Measurements from ENCODE around the gene OBP2A. TPM values are rescaled to one million over a fixed set of nuclear protein-coding genes. Genes with fewer than 3 reads are reported as not detected.

The OBP2A gene
- total and polyA plus RNA-seq, 7 experiments from 2014 or later: not detected

DNA sequence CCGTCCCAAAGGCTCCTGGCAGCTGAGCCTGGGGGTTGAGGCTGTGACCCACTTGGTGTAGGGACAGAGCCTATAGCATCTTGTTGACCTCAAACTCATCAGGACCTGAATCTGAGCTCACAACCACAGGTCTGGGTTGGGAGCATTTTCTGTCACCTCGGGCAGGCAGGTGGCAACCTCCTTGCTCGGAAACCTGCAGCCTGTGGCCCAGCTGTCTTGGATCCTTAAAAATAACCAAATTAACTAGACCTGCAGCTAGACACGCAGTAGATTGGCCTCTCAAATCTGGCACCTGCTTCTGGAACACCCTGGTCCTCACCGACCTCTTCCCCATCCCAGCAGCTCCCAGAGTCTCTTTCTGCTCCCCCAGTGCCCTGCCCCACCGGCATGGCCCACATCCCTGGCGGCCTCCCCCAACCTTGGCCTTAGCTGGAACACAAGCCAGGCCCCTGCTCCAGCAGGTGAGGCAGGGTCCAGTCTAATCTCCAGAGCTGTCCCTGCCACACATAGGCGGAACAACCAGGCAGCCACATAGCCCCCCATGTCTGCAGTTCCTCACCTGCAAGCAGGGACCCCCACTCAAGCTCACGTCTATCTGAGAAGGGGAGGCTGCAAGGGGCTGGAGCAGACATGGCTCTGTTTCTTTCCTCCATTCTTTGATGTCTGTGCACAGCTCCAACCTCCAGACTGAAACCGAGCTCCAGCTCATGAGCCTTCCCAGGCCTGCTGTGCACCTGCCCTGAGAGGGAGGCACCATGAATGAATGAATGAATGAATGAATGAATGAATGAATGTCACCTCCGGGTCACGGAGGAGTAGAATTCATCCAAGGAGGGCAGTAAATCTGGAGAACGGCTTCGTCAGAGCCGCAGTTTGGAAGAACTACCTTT is 43.9 kb downstream of the OBP2A start:
- Histone ChIP-seq H3K27ac (ENCODE audit: low read depth, low read length) (no peak overlapping the region), H3K27me3 (ENCODE audit: control insufficient read depth in 2 of 2, insufficient read depth in 2 of 2, low read length in 2 of 2) (no peaks in the 10 kb centered on the region), H3K36me3 (ENCODE audit: control insufficient read depth in 2 of 3, insufficient read depth in 3 of 3, low read length in 3 of 3) (no peaks in the 10 kb centered on the region), H3K4me3 (ENCODE audit: low read length) (no peak overlapping the region), H3K9me3 (ENCODE audit: control insufficient read depth in 2 of 3, low read length in 3 of 3) (no peaks in the 10 kb centered on the region), H3K4me1 (ENCODE audit: control insufficient read depth in 2 of 2, insufficient read depth in 2 of 2, low read length in 2 of 2) (no peaks in the 10 kb centered on the region)
- ATAC-seq (no peak), DNase-seq (no peak)
- ChIA-PET CTCF (no interaction called here), POLR2A (no interaction called here)
- intact Hi-C loops (cut with micrococcal nuclease): no loop called here
- Mint-ChIP-seq H3K4me3 (no peak overlapping the region), H3K27me3 (peaks cover under 1 to 25% (median 15%) of the 10 kb centered on the region in 5 donors), H3K4me1 (no peaks in the 10 kb centered on the region), H3K27ac (peak overlapping the region in 1 of 9 donors; percentile 21), H3K36me3 (no peaks in the 10 kb centered on the region), H3K9me3 (peaks cover 0 to 2% (median 0%) of the 10 kb centered on the region in 11 donors)

DNA sequence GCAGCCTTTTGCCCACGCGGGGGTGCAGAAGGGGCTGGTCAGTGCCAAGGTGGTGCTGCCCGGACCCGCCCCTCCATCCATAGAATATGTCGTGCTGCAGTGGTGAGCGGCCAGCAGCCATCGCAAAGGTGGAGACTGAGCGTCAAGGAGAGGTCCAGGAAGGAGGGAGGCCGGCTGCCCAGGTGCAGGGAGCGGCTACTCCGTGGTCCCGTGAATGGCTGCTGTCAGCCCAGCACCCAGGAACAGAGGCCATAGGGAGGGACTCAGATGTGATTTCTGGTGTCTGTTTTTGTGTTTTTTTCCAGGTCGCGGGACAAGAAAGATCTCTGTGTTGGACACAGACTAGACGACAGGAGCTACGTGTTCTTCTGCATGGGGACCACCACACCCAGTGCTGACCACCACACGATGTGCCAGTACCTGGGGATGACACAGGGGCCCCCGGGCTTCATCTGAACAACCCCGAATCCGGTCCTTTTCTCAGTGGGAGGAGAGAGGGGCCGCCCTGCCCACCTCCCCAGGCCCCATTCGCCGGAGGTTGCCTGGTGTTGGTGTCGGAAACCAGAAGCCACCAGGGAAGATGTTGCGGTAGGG is 44.7 kb downstream of the OBP2A start:
- peaks cover 0 to 3% (median 0%) of the 10 kb centered on the region in 11 donors for H3K9me3 Mint-ChIP-seq
- DNase-seq: no peak
- ChIA-PET CTCF (no interaction called here), POLR2A (no interaction called here)
- H3K4me1 Mint-ChIP-seq: no peaks in the 10 kb centered on the region
- H3K27me3 Mint-ChIP-seq: peaks cover 2 to 21% (median 18%) of the 10 kb centered on the region in 5 donors
- no peak overlapping the region for H3K4me3 Mint-ChIP-seq
- Histone ChIP-seq H3K4me1 (ENCODE audit: control insufficient read depth in 2 of 2, insufficient read depth in 2 of 2, low read length in 2 of 2) (no peaks in the 10 kb centered on the region), H3K36me3 (ENCODE audit: control insufficient read depth in 2 of 3, insufficient read depth in 3 of 3, low read length in 3 of 3) (no peaks in the 10 kb centered on the region), H3K27me3 (ENCODE audit: control insufficient read depth in 2 of 2, insufficient read depth in 2 of 2, low read length in 2 of 2) (no peaks in the 10 kb centered on the region), H3K4me3 (ENCODE audit: low read length) (no peak overlapping the region), H3K27ac (ENCODE audit: low read depth, low read length) (no peak overlapping the region), H3K9me3 (ENCODE audit: control insufficient read depth in 2 of 3, low read length in 3 of 3) (no peaks in the 10 kb centered on the region)
- no peak for ATAC-seq
- intact Hi-C loops (cut with micrococcal nuclease): no loop called here
- no peak overlapping the region for H3K27ac Mint-ChIP-seq
- no peaks in the 10 kb centered on the region for H3K36me3 Mint-ChIP-seq

DNA sequence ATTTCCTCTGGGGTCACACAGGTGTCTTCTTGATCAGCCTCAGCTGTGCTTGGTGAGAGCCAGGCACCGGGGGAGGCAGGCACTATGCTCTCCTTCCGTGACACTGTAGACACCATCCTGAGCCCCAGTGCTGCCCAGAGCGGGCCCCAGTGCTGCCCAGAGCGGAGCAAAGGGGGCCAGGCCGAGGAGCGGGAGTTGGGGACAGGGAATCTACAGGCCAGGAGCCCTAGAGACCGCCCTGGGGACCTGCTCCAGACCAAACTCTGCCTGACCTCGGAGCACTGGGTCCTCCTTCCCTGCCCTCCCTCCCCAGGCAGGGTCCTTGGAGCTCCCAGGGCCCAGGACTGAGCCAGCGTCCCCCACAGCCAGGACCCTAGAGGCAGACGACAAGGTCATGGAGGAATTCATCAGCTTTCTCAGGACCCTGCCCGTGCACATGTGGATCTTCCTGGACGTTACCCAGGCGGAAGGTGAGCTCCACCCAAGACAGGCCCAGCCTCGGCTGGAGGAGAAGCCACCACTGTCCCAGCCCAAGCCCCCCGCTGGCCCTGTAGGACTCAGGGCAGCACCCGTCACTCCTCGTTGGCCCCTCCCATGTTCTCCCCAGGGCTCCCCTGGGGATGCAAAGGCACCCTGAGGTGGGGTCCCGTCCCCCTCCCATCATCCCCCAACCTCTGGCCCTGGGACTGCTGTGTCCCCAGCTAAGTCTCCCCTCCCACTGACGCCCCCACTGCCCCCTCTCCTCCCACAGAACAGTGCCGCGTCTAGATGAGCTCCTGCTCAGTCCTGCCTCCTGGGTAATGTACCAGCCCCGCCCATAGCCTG is 45.8 kb downstream of the OBP2A start:
- Histone ChIP-seq H3K27ac (ENCODE audit: low read depth, low read length) (no peak overlapping the region), H3K4me1 (ENCODE audit: control insufficient read depth in 2 of 2, insufficient read depth in 2 of 2, low read length in 2 of 2) (no peaks in the 10 kb centered on the region), H3K27me3 (ENCODE audit: control insufficient read depth in 2 of 2, insufficient read depth in 2 of 2, low read length in 2 of 2) (no peaks in the 10 kb centered on the region), H3K36me3 (ENCODE audit: control insufficient read depth in 2 of 3, insufficient read depth in 3 of 3, low read length in 3 of 3) (no peaks in the 10 kb centered on the region), H3K4me3 (ENCODE audit: low read length) (no peak overlapping the region), H3K9me3 (ENCODE audit: control insufficient read depth in 2 of 3, low read length in 3 of 3) (no peaks in the 10 kb centered on the region)
- ChIA-PET CTCF (no interaction called here), POLR2A (no interaction called here)
- DNase-seq (no peak), ATAC-seq (no peak)
- Mint-ChIP-seq H3K4me1 (no peaks in the 10 kb centered on the region), H3K27ac (no peak overlapping the region), H3K36me3 (no peaks in the 10 kb centered on the region), H3K4me3 (no peak overlapping the region), H3K27me3 (peaks cover 2 to 27% (median 21%) of the 10 kb centered on the region in 5 donors), H3K9me3 (peaks cover 0 to 3% (median 0%) of the 10 kb centered on the region in 11 donors)
- intact Hi-C loops (cut with micrococcal nuclease): no loop called here

DNA sequence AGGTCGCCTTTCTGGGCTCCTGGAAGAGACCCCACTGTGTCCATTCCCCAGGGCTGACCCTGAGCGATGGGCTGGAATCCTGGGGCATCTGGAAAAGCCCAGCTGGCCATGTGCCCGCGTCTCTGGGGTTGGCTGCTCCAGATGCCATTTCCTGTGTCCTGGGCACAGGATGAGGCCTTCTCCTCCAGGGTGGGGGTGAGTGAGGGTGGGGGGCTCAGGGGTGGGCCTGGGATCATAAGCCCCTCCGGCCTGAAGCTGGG is 46.3 kb downstream of the OBP2A start:
- Mint-ChIP-seq H3K36me3 (no peaks in the 10 kb centered on the region), H3K9me3 (peaks cover 0 to 3% (median 0%) of the 10 kb centered on the region in 11 donors), H3K27me3 (peaks cover 2 to 28% (median 21%) of the 10 kb centered on the region in 5 donors), H3K4me3 (no peak overlapping the region), H3K27ac (no peak overlapping the region), H3K4me1 (no peaks in the 10 kb centered on the region)
- intact Hi-C loops (cut with micrococcal nuclease): no loop called here
- Histone ChIP-seq H3K27me3 (ENCODE audit: control insufficient read depth in 2 of 2, insufficient read depth in 2 of 2, low read length in 2 of 2) (no peaks in the 10 kb centered on the region), H3K27ac (ENCODE audit: low read depth, low read length) (no peak overlapping the region), H3K4me1 (ENCODE audit: control insufficient read depth in 2 of 2, insufficient read depth in 2 of 2, low read length in 2 of 2) (no peaks in the 10 kb centered on the region), H3K36me3 (ENCODE audit: control insufficient read depth in 2 of 3, insufficient read depth in 3 of 3, low read length in 3 of 3) (no peaks in the 10 kb centered on the region), H3K4me3 (ENCODE audit: low read length) (no peak overlapping the region), H3K9me3 (ENCODE audit: control insufficient read depth in 2 of 3, low read length in 3 of 3) (no peaks in the 10 kb centered on the region)
- DNase-seq (no peak), ATAC-seq (no peak)
- CTCF ChIA-PET: no interaction called here
- POLR2A ChIA-PET: no interaction called here

DNA sequence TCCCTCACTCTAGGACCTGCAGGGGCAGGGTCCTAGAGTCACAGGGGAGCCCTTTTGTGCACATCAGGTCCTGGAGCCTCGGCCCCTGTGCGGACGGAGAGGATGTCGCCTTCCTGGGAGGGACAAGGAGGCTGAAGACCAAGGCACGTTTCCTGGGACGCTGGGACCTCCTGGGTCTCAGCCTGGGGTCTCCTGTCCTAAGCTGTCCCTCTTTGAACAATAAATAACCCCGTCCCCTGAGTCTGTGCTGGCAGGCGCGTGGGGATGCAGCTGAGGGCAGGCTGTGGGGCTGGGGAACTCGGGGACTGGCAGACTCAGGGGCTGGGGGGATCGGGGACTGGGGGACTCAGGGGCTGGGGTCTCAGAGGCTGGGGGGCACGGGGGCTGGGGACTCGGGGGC is 46.7 kb downstream of the OBP2A start:
- Mint-ChIP-seq H3K9me3 (peaks cover 0 to 3% (median 0%) of the 10 kb centered on the region in 11 donors), H3K4me3 (no peak overlapping the region), H3K27ac (no peak overlapping the region), H3K36me3 (no peaks in the 10 kb centered on the region), H3K27me3 (peaks cover 2 to 29% (median 21%) of the 10 kb centered on the region in 5 donors), H3K4me1 (no peaks in the 10 kb centered on the region)
- ChIA-PET CTCF (no interaction called here), POLR2A (no interaction called here)
- H3K27me3 ChIP-seq (ENCODE audit: control insufficient read depth in 2 of 2, insufficient read depth in 2 of 2, low read length in 2 of 2): no peaks in the 10 kb centered on the region
- H3K9me3 ChIP-seq (ENCODE audit: control insufficient read depth in 2 of 3, low read length in 3 of 3): no peaks in the 10 kb centered on the region
- H3K4me1 ChIP-seq (ENCODE audit: control insufficient read depth in 2 of 2, insufficient read depth in 2 of 2, low read length in 2 of 2): no peaks in the 10 kb centered on the region
- H3K4me3 ChIP-seq (ENCODE audit: low read length): no peak overlapping the region
- no peaks in the 10 kb centered on the region for H3K36me3 ChIP-seq (ENCODE audit: control insufficient read depth in 2 of 3, insufficient read depth in 3 of 3, low read length in 3 of 3)
- DNase-seq: no peak
- H3K27ac ChIP-seq (ENCODE audit: low read depth, low read length): no peak overlapping the region
- ATAC-seq: no peak
- intact Hi-C loops (cut with micrococcal nuclease): no loop called here

DNA sequence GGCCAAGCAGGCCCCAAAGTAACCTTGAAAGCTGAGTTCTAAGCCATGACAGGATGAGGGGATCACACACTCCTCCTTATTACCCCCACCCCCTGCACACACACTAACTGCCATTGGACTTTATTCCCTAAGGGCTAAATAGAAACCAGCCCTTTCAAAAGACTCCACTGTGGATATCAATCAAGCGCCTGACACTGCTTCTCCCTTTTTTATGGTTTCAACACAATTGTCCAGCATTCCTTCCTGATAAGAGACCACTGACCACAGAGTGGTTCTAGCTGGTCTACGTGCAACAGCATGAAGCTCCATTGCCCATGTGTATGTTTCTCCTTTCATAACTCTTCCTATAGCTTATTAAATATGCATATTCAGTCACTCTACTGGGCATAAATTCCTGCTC is 50.3 kb downstream of the OBP2A start:
- CTCF ChIA-PET: no interaction called here
- POLR2A ChIA-PET: no interaction called here
- no peaks in the 10 kb centered on the region for H3K36me3 Mint-ChIP-seq

More for the DNA sequence above, 50.3 kb downstream of the OBP2A start:
- peaks cover 0 to 3% (median 0%) of the 10 kb centered on the region in 11 donors for H3K9me3 Mint-ChIP-seq
- no peaks in the 10 kb centered on the region for H3K4me1 ChIP-seq (ENCODE audit: control insufficient read depth in 2 of 2, insufficient read depth in 2 of 2, low read length in 2 of 2)
- H3K36me3 ChIP-seq (ENCODE audit: control insufficient read depth in 2 of 3, insufficient read depth in 3 of 3, low read length in 3 of 3): no peaks in the 10 kb centered on the region
- no peak overlapping the region for H3K4me3 ChIP-seq (ENCODE audit: low read length)
- intact Hi-C loops (cut with micrococcal nuclease): no loop called here
- ATAC-seq: no peak
- no peaks in the 10 kb centered on the region for H3K4me1 Mint-ChIP-seq
- H3K4me3 Mint-ChIP-seq: no peak overlapping the region
- H3K27ac ChIP-seq (ENCODE audit: low read depth, low read length): no peak overlapping the region
- no peak overlapping the region for H3K27ac Mint-ChIP-seq
- peaks cover 10 to 37% (median 24%) of the 10 kb centered on the region in 5 donors for H3K27me3 Mint-ChIP-seq
- H3K9me3 ChIP-seq (ENCODE audit: control insufficient read depth in 2 of 3, low read length in 3 of 3): no peaks in the 10 kb centered on the region
- DNase-seq: no peak
- H3K27me3 ChIP-seq (ENCODE audit: control insufficient read depth in 2 of 2, insufficient read depth in 2 of 2, low read length in 2 of 2): no peaks in the 10 kb centered on the region
